Smooth muscle cell (in vitro differentiated cells): Measurements from ENCODE around the gene LIG3. TPM values are rescaled to one million over a fixed set of nuclear protein-coding genes. Genes with fewer than 3 reads are reported as not detected.

ENCODE experiments used
- DNase-seq: peaks from one replicate; lab custom pipeline; 2025; ENCODE audit not compliant: unreplicated experiment; lab: John Stamatoyannopoulos, UW
- H2AFZ ChIP-seq: fragments of 200-600 bp; sonication (generic); 2 replicates; pipeline ENCODE4 v1.6.0; 2016; ENCODE audit warnings: antibody characterized with exemption, low read depth, mild to moderate bottlenecking
- H3F3A ChIP-seq: fragments of 200-600 bp; sonication (generic); 2 replicates; pipeline ENCODE4 v1.6.0; 2017; ENCODE audit warnings: antibody characterized with exemption, low read depth
- H3K27ac ChIP-seq: fragments of 200-600 bp; sonication (generic); 2 replicates; pipeline ENCODE4 v1.5.1; 2016; ENCODE audit warnings: low read depth, mild to moderate bottlenecking
- H3K27me3 ChIP-seq: fragments of 200-600 bp; sonication (generic); 2 replicates; pipeline ENCODE4 v1.6.1; 2016; ENCODE audit warnings: low read depth, mild to moderate bottlenecking
- H3K36me3 ChIP-seq: fragments of 200-600 bp; sonication (generic); 2 replicates; pipeline ENCODE4 v1.5.1; 2016; ENCODE audit warnings: low read depth
- H3K4me1 ChIP-seq: fragments of 200-600 bp; sonication (generic); 2 replicates; pipeline ENCODE4 v1.5.1; 2016; ENCODE audit warnings: low read depth
- H3K4me2 ChIP-seq: fragments of 200-600 bp; sonication (generic); 2 replicates; pipeline ENCODE4 v1.6.0; 2016; ENCODE audit warnings: mild to moderate bottlenecking
- H3K4me3 ChIP-seq: fragments of 200-600 bp; sonication (generic); 2 replicates; pipeline ENCODE4 v1.5.1; 2016; ENCODE audit warnings: mild to moderate bottlenecking
- H3K79me2 ChIP-seq: fragments of 200-600 bp; sonication (generic); 2 replicates; pipeline ENCODE4 v1.6.0; 2016; ENCODE audit warnings: low read depth, mild to moderate bottlenecking
- H3K9ac ChIP-seq: fragments of 200-600 bp; sonication (generic); 2 replicates; pipeline ENCODE4 v1.6.0; 2016; ENCODE audit warnings: low read depth
- H3K9me3 ChIP-seq: fragments of 200-600 bp; sonication (generic); replicated peaks from 2 replicates; pipeline ENCODE4 v1.5.1; 2016; ENCODE audit warnings: low read depth
- H4K20me1 ChIP-seq: fragments of 200-600 bp; sonication (generic); 2 replicates; pipeline ENCODE4 v1.6.0; 2016; ENCODE audit warnings: low read depth
- WGBS: methylation state at CpG from one replicate; pipeline ENCODE4 v1.1.7; 2016; ENCODE audit warnings: low lambda C conversion rate; 5-methylcytosine and 5-hydroxymethylcytosine counted together
- polyA plus RNA-seq: library from polyadenylated mRNA; unstranded; fragments of >200 nt; fragmentation: Nextera tagmentation; extraction: Ambion mirVana; gene quantifications from 2 replicates; pipeline ENCODE4 v1.2.1, GENCODE V29; 2016
- total RNA-seq: library from RNA; depleted of rRNA; stranded (reverse); fragments of >200 nt; gene quantifications from 2 replicates; pipeline ENCODE4 v1.2.3, GENCODE V29; 2014
- TF ChIP-seq, protein P1 (sequence below): fragments of 200-600 bp; sonication (generic); IDR thresholded peaks from 2 replicates; pipeline ENCODE4 v1.5.1; 2017; ENCODE audit warnings: borderline replicate concordance, mild to moderate bottlenecking, antibody characterized with exemption; ENCODE audit not compliant: insufficient read depth, poor library complexity, severe bottlenecking

LIG3 gene
- total and polyA plus RNA-seq, 2 experiments from 2014 or later = 18.1 to 34.6 TPM

DNA sequence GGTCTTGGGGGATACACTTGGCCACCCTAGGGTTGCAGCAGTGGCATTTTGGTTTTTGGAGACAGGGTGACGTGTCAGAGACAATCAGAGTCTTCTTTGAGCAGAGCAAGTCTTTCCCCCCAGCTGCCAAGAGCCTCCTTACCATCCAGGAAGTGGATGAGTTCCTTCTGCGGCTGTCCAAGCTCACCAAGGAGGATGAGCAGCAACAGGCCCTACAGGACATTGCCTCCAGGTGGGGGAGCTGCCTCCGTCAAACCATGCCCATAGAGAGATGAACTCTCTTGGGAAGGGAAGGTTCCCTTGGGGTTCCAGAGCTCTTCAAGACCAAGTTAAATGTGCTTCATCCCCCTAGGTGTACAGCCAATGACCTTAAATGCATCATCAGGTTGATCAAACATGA, 11.3 kb downstream of the LIG3 start:
- no peaks in the 10 kb centered on the region for H3K4me1 ChIP-seq
- no peak overlapping the region for H3K4me2 ChIP-seq
- 91% methylated on average over 3 of the region's 3 CpGs for WGBS
- H3F3A ChIP-seq = no peaks in the 10 kb centered on the region
- TF ChIP-seq, protein P1, sequence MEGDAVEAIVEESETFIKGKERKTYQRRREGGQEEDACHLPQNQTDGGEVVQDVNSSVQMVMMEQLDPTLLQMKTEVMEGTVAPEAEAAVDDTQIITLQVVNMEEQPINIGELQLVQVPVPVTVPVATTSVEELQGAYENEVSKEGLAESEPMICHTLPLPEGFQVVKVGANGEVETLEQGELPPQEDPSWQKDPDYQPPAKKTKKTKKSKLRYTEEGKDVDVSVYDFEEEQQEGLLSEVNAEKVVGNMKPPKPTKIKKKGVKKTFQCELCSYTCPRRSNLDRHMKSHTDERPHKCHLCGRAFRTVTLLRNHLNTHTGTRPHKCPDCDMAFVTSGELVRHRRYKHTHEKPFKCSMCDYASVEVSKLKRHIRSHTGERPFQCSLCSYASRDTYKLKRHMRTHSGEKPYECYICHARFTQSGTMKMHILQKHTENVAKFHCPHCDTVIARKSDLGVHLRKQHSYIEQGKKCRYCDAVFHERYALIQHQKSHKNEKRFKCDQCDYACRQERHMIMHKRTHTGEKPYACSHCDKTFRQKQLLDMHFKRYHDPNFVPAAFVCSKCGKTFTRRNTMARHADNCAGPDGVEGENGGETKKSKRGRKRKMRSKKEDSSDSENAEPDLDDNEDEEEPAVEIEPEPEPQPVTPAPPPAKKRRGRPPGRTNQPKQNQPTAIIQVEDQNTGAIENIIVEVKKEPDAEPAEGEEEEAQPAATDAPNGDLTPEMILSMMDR = no peak
- no peaks in the 10 kb centered on the region for H3K27me3 ChIP-seq
- H4K20me1 ChIP-seq = no peaks in the 10 kb centered on the region
- no peak overlapping the region for H3K9ac ChIP-seq
- DNase-seq = no peak
- H3K36me3 ChIP-seq = no peaks in the 10 kb centered on the region
- H3K9me3 ChIP-seq = no peaks in the 10 kb centered on the region
- no peak overlapping the region for H3K4me3 ChIP-seq
- no peak overlapping the region for H3K27ac ChIP-seq
- H3K79me2 ChIP-seq = peaks cover 7% of the 10 kb centered on the region
- no peak overlapping the region for H2AFZ ChIP-seq

DNA sequence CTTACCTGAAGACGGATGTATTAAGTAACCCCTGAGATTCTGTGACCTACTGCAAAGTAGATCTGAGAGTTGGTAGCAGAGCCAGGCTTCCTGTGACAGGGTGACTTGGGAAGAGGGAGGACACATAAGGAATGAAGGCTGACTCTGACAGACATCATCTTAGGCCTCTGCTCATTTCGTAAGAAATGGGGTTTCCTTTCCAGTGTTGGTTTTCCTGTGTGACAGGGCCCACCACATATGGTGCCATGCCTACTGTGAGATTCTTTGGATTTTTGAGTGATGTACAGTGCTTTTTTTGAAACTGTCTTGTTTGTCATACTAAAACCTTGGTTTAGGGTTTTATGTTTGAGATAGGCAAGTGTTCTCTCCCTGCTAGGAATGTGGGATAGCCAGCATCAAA, 12.7 kb downstream of the LIG3 start:
- Histone ChIP-seq H3K9me3 (no peaks in the 10 kb centered on the region), H3K36me3 (no peaks in the 10 kb centered on the region), H3K9ac (no peak overlapping the region), H3K27ac (no peak overlapping the region), H3K4me1 (no peaks in the 10 kb centered on the region), H3F3A (no peaks in the 10 kb centered on the region), H2AFZ (no peak overlapping the region), H4K20me1 (no peaks in the 10 kb centered on the region), H3K4me3 (no peak overlapping the region), H3K79me2 (no peaks in the 10 kb centered on the region), H3K4me2 (no peak overlapping the region), H3K27me3 (no peaks in the 10 kb centered on the region)
- TF ChIP-seq, protein P1 = no peak
- 100% methylated on average over 2 of the region's 2 CpGs for WGBS
- DNase-seq = no peak

DNA sequence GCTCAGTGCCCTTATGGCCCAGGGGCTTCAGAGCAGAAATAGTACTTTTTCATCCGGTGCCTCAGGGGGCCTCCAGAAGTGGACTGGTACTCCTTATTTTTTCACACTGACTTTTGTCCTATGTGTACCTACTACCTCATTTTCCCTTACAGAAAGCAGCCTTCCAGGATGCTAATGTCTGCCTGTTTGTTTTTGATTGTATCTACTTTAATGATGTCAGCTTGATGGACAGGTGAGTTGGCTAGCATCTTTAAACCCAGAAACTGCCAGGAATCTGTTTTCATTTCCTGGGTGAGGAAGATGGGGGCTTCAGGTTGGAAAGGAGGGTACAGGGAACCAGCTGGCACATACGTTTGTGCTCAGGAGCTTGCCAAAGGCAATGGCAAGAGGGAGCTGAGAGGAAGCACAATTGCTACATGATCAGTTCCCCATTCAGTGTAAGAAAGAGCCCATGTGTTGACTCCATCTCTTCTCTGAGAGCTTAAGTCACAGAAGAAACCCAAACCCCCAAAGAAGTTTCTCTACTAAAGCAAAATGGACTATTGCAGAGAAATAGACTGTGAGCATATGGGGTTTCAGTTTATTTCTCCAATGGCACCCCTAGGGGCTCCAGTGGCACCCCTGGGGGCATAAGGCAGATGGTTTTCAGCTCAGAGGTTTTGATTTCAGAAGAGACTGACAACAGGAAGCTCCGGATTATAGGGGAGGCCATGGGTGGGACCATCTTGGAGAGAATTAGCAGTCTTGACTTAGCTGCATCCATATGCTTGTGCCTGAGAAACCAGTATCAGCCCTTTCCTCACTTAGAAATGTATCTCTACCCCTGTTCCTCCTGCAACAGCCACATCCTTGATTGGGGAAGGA, 16.3 kb downstream of the LIG3 start:
- Histone ChIP-seq H3F3A (no peaks in the 10 kb centered on the region), H3K27me3 (no peaks in the 10 kb centered on the region), H3K4me3 (no peak overlapping the region), H3K4me1 (no peaks in the 10 kb centered on the region), H3K9me3 (no peaks in the 10 kb centered on the region), H3K27ac (no peak overlapping the region), H3K4me2 (no peak overlapping the region), H3K36me3 (no peaks in the 10 kb centered on the region), H4K20me1 (no peaks in the 10 kb centered on the region), H3K79me2 (no peaks in the 10 kb centered on the region), H3K9ac (no peak overlapping the region), H2AFZ (no peak overlapping the region)
- WGBS = 96% methylated on average over 3 of the region's 3 CpGs
- no peak for DNase-seq
- TF ChIP-seq, protein P1 = no peak
